HG03039 (cell line): ENCODE measurements around the gene RGP1.

Source experiments
- ATAC-seq: cut with Tn5 transposase; IDR thresholded peaks from one replicate; pipeline ENCODE4 v1.9.1; 2021; ENCODE audit warnings: mild to moderate bottlenecking, moderate library complexity; ENCODE audit not compliant: unreplicated experiment

Gene RGP1

GRCh38 chr9:35719546-35719945 is 29.5 kb upstream of the RGP1 start:
- no peak for ATAC-seq

- no peak for ATAC-seq
Observed at GRCh38 chr9:35723426-35723825, 25.7 kb upstream of the RGP1 start.

GRCh38 chr9:35723908-35724307 is 25.2 kb upstream of the RGP1 start:
- no peak for ATAC-seq

GRCh38 chr9:35725362-35725761 is 23.7 kb upstream of the RGP1 start:
- no peak for ATAC-seq

GRCh38 chr9:35726931-35727330 is 22.2 kb upstream of the RGP1 start:
- ATAC-seq: no peak

GRCh38 chr9:35727676-35728040 is 21.4 kb upstream of the RGP1 start:
- no peak for ATAC-seq

GRCh38 chr9:35728041-35728971 is 20.8 kb upstream of the RGP1 start:
- no peak for ATAC-seq

GRCh38 chr9:35729101-35729500 is 20.0 kb upstream of the RGP1 start:
- ATAC-seq: no peak

GRCh38 chr9:35729700-35730485 is 19.2 kb upstream of the RGP1 start:
- no peak for ATAC-seq

- ATAC-seq: no peak
Observed at GRCh38 chr9:35730486-35730854, 18.6 kb upstream of the RGP1 start.

- ATAC-seq: no peak
Observed at GRCh38 chr9:35731415-35732184, 17.5 kb upstream of the RGP1 start.

GRCh38 chr9:35732185-35732799 is 16.8 kb upstream of the RGP1 start, which contains the start of the genes CREB3 and TLN1:
Gene CREB3, plus strand, starts transcription at chr9:35732666. Its CDS starts 107 bp downstream, at chr9:35732773.
Gene TLN1, minus strand, starts transcription at chr9:35732195. Its CDS starts 6,501 bp downstream, at chr9:35725694.
- ATAC-seq: peak; percentile 74

GRCh38 chr9:35732800-35733541 is 16.1 kb upstream of the RGP1 start:
- ATAC-seq: no peak

- no peak for ATAC-seq
Observed at GRCh38 chr9:35734096-35734495, 15.0 kb upstream of the RGP1 start.

GRCh38 chr9:35736201-35736633 is 12.9 kb upstream of the RGP1 start:
- no peak for ATAC-seq

- no peak for ATAC-seq
Observed at GRCh38 chr9:35737143-35737542, 11.9 kb upstream of the RGP1 start.

GRCh38 chr9:35738186-35738585 is 10.9 kb upstream of the RGP1 start:
- ATAC-seq: no peak

GRCh38 chr9:35738924-35739323 is 10.2 kb upstream of the RGP1 start:
- ATAC-seq: no peak

GRCh38 chr9:35740243-35740642 is 8.8 kb upstream of the RGP1 start:
- no peak for ATAC-seq

GRCh38 chr9:35741740-35742139 is 7.3 kb upstream of the RGP1 start:
- ATAC-seq: no peak
